Activated CD8-positive, alpha-beta T cell treated with anti-CD3 and anti-CD28 coated beads for 36 hours (primary cell): Measurements from ENCODE around the gene NEK1. TPM values are rescaled to one million over a fixed set of nuclear protein-coding genes. Genes with fewer than 3 reads are reported as not detected.

Source experiments
- ATAC-seq: fragments of 200-7000 bp; cut with Tn5 transposase; one replicate; pipeline ENCODE4 v1.10.0; 2021; ENCODE audit warnings: mild to moderate bottlenecking, moderate library complexity
- CTCF ChIA-PET: fragments of 350-600 bp; sonication (Branson Sonifier 250); formaldehyde crosslinking; loops from one replicate; lab custom pipeline; 2021; ENCODE audit warnings: antibody characterized with exemption; lab: Charles Lee
- POLR2A ChIA-PET: fragments of 350-600 bp; sonication (Branson Sonifier 250); formaldehyde crosslinking; loops from one replicate; lab custom pipeline; 2021; ENCODE audit warnings: antibody characterized with exemption; lab: Charles Lee
- DNase-seq: peaks from one replicate; pipeline ENCODE4 v3.0.0-alpha.2; 2020
- H3K27ac Mint-ChIP-seq: one replicate; pipeline ENCODE4 v1.8.0; 2021; ENCODE audit warnings: mild to moderate bottlenecking, mixed read lengths
- H3K27me3 Mint-ChIP-seq: one replicate; pipeline ENCODE4 v1.8.0; 2021; ENCODE audit warnings: mixed read lengths
- H3K36me3 Mint-ChIP-seq: one replicate; pipeline ENCODE4 v1.8.0; 2021; ENCODE audit warnings: low read depth, mixed read lengths
- H3K4me1 Mint-ChIP-seq: one replicate; pipeline ENCODE4 v1.8.0; 2021; ENCODE audit warnings: low read depth, mixed read lengths
- H3K4me3 Mint-ChIP-seq: one replicate; pipeline ENCODE4 v1.8.0; 2021; ENCODE audit warnings: mild to moderate bottlenecking, moderate library complexity, mixed read lengths
- H3K9me3 Mint-ChIP-seq: one replicate; pipeline ENCODE4 v1.8.0; 2021; ENCODE audit warnings: mixed read lengths
- intact Hi-C: fragments of 100-400 bp; cut with micrococcal nuclease; formaldehyde crosslinking; loops from one replicate; pipeline ENCODE4 v1.10.0; 2022
- total RNA-seq, 2 experiments: library from RNA; stranded (reverse); gene quantifications; one replicate each; pipeline ENCODE4 v1.2.3, GENCODE V29; 2021
- TF ChIP-seq, protein P1 (sequence below): fragments of 200-600 bp; IDR thresholded peaks from one replicate; pipeline ENCODE4 v1.8.0; 2022; ENCODE audit warnings: antibody characterized with exemption, mild to moderate bottlenecking

NEK1 gene
- total RNA-seq, 2 experiments from 2014 or later: 12.0 to 13.6 TPM

DNA sequence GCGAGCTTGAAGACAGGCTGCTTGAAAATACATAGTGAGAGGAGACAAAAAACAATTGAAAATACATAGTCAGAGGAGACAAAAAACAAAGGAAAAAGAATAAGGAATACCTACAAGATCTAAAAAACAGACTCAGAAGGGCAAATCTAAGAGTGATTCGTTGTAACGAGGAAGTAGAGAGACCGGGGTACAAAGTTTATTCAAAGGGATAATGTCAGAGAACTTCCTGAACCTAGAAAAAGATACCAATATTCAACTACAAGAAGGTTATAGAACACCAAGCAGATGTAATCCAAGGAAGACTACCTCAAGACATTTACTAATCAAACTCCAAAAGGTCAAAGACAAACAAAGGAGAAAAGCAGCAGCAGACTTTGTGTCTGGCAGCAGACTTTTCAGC lies 165.6 kb downstream of the NEK1 start:
- H3K9me3 Mint-ChIP-seq: peaks cover 41% of the 10 kb centered on the region
- ATAC-seq (no peak), DNase-seq (no peak)
- no peaks in the 10 kb centered on the region for H3K27me3 Mint-ChIP-seq
- TF ChIP-seq, protein P1, sequence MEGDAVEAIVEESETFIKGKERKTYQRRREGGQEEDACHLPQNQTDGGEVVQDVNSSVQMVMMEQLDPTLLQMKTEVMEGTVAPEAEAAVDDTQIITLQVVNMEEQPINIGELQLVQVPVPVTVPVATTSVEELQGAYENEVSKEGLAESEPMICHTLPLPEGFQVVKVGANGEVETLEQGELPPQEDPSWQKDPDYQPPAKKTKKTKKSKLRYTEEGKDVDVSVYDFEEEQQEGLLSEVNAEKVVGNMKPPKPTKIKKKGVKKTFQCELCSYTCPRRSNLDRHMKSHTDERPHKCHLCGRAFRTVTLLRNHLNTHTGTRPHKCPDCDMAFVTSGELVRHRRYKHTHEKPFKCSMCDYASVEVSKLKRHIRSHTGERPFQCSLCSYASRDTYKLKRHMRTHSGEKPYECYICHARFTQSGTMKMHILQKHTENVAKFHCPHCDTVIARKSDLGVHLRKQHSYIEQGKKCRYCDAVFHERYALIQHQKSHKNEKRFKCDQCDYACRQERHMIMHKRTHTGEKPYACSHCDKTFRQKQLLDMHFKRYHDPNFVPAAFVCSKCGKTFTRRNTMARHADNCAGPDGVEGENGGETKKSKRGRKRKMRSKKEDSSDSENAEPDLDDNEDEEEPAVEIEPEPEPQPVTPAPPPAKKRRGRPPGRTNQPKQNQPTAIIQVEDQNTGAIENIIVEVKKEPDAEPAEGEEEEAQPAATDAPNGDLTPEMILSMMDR: no peak
- POLR2A ChIA-PET: interaction anchor here (0.7 kb wide), 1 partner anchor 397 kb away, joined by 3 read pairs; no protein-coding TSS in a partner anchor
- H3K4me3 Mint-ChIP-seq: no peak overlapping the region
- peaks cover 84% of the 10 kb centered on the region for H3K36me3 Mint-ChIP-seq
- H3K4me1 Mint-ChIP-seq: no peaks in the 10 kb centered on the region
- intact Hi-C loops: no loop called here
- H3K27ac Mint-ChIP-seq: no peak overlapping the region
- CTCF ChIA-PET: no interaction called here

DNA sequence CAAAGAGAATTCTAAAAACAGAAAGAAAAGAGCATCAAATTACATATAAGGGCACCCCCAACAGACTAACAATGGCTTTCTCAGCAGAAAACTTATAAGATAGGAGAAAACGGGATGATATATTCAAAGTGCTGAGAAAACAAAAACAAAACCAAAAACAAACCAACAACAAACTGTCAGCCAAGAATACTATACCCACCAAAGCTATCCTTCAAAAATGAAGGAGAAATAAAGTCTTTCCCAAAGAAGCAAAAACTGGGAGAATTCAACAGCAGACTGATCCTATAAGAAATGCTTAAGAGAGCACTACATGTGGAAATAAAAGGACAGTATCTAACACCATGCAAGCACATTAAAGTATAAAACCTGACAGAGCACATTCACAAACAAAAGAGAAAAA lies 168.6 kb downstream of the NEK1 start:
- ChIA-PET POLR2A (interaction anchor here (0.6 kb wide), 1 partner anchor 17 kb away, joined by 3 read pairs; no protein-coding TSS in a partner anchor), CTCF (interaction anchor here (0.6 to 0.7 kb wide), 2 partner anchors 61 to 934 kb away, joined by 3 read pairs; no protein-coding TSS in a partner anchor)
- Mint-ChIP-seq H3K27me3 (no peaks in the 10 kb centered on the region), H3K9me3 (peaks cover 39% of the 10 kb centered on the region), H3K36me3 (peaks cover 53% of the 10 kb centered on the region), H3K4me1 (no peaks in the 10 kb centered on the region), H3K4me3 (no peak overlapping the region), H3K27ac (no peak overlapping the region)
- DNase-seq: no peak
- ATAC-seq: no peak
- intact Hi-C loops: no loop called here
- TF ChIP-seq, protein P1: no peak

- no peaks in the 10 kb centered on the region for H3K27me3 Mint-ChIP-seq
- TF ChIP-seq, protein P1: no peak
- intact Hi-C loops: no loop called here
- CTCF ChIA-PET: interaction anchor here (0.6 kb wide), 1 partner anchor 543 kb away, joined by 3 read pairs; no protein-coding TSS in a partner anchor
- peaks cover 24% of the 10 kb centered on the region for H3K36me3 Mint-ChIP-seq
- H3K4me3 Mint-ChIP-seq: no peak overlapping the region
- no peaks in the 10 kb centered on the region for H3K4me1 Mint-ChIP-seq
- POLR2A ChIA-PET: no interaction called here
- peaks cover 23% of the 10 kb centered on the region for H3K9me3 Mint-ChIP-seq
- no peak for DNase-seq
- ATAC-seq: no peak
- no peak overlapping the region for H3K27ac Mint-ChIP-seq
Observed at GRCh38 chr4:169440446-169440845, 171.9 kb downstream of the NEK1 start.

GRCh38 chr4:169439244-169439643 lies 173.1 kb downstream of the NEK1 start:
- POLR2A ChIA-PET: no interaction called here
- CTCF ChIA-PET: interaction anchor here (0.6 kb wide), 1 partner anchor 84 kb away, joined by 3 read pairs; no protein-coding TSS in a partner anchor

DNA sequence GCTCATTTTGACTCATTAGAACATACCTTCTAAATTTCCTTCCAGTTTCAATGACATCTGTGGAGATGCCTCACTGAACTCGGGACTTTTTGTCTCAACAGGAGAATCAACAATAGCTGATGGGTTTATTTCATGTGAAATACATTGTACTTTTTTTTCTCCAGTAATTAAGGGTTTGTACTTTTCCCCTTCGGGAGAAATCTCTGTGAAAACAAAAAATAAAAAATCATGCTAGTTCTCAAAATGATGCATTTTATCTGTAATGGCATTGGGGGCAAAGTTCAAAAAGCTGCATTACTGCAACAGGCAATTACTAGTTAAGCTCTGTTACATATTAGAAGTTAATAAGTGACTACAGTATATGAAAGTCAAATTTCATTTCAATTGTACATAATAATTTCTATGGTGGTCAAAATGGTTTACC lies 174.3 kb downstream of the NEK1 start:
- no peaks in the 10 kb centered on the region for H3K4me1 Mint-ChIP-seq
- H3K27me3 Mint-ChIP-seq: no peaks in the 10 kb centered on the region
- ATAC-seq: no peak
- H3K9me3 Mint-ChIP-seq: peaks cover 4% of the 10 kb centered on the region
- H3K4me3 Mint-ChIP-seq: no peak overlapping the region
- DNase-seq: no peak
- no peak overlapping the region for H3K27ac Mint-ChIP-seq
- CTCF ChIA-PET: interaction anchor here (0.9 kb wide), 1 partner anchor 48 kb away, joined by 3 read pairs; no protein-coding TSS in a partner anchor
- POLR2A ChIA-PET: no interaction called here
- H3K36me3 Mint-ChIP-seq: peaks cover 3% of the 10 kb centered on the region
- TF ChIP-seq, protein P1: no peak
- intact Hi-C loops: no loop called here

More at GRCh38 chr4:169439244-169439643, 173.1 kb downstream of the NEK1 start:
- ATAC-seq (no peak), DNase-seq (no peak)
- TF ChIP-seq, protein P1: no peak
- Mint-ChIP-seq H3K27me3 (no peaks in the 10 kb centered on the region), H3K27ac (no peak overlapping the region), H3K36me3 (peaks cover 12% of the 10 kb centered on the region), H3K9me3 (peaks cover 13% of the 10 kb centered on the region), H3K4me3 (no peak overlapping the region), H3K4me1 (no peaks in the 10 kb centered on the region)
- intact Hi-C loops: no loop called here
